Measurements from ENCODE around the gene CRAMP1. TPM values are rescaled to one million over a fixed set of nuclear protein-coding genes. Genes with fewer than 3 reads are reported as not detected.

CRAMP1 gene
- total RNA-seq, 1 donor from 2014 or later, result 24.1 TPM

DNA sequence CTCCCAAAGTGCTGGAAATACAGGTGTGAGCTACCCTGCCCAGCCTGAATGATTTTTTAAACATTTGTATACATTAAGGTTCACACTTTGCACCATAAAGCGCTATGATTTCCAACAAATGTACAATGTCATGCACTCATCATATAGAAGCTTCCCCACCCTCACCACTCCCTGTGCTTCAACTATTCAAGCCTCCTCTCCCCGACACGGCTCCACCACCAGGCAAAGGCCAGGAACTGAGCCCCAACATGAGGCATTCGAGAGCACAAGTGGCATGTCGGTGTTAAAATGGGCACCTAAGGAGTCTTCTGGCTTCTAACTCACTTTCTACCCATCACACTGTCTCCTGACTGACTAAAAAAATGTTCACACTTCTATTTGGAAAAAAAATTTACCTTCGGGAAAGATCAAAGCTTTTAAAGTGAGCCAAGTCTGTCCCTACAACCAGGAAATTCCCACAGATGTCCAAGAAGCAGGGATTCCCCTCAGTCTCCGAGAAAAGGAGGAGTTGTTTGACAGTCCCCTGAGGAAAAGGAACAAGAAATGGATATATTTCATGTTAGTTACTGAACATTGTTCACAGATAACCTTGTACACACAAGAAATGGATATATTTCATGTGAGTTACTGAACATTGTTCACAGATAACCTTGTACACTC, 41.0 kb upstream of the CRAMP1 start:
- Histone ChIP-seq H3K4me3 (no peak overlapping the region), H3K4me1 (no peaks in the 10 kb centered on the region), H3K9me3 (no peaks in the 10 kb centered on the region), H3K27me3 (ENCODE audit: low read depth) (no peaks in the 10 kb centered on the region), H3K36me3 (peaks cover 29% of the 10 kb centered on the region), H3K27ac (no peak overlapping the region)
- intact Hi-C loops (cut with DNase I), result no loop called here
- TF ChIP-seq, protein P1, sequence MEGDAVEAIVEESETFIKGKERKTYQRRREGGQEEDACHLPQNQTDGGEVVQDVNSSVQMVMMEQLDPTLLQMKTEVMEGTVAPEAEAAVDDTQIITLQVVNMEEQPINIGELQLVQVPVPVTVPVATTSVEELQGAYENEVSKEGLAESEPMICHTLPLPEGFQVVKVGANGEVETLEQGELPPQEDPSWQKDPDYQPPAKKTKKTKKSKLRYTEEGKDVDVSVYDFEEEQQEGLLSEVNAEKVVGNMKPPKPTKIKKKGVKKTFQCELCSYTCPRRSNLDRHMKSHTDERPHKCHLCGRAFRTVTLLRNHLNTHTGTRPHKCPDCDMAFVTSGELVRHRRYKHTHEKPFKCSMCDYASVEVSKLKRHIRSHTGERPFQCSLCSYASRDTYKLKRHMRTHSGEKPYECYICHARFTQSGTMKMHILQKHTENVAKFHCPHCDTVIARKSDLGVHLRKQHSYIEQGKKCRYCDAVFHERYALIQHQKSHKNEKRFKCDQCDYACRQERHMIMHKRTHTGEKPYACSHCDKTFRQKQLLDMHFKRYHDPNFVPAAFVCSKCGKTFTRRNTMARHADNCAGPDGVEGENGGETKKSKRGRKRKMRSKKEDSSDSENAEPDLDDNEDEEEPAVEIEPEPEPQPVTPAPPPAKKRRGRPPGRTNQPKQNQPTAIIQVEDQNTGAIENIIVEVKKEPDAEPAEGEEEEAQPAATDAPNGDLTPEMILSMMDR (IDR thresholded peaks at IDR 0.05), result no peak
- ATAC-seq (no peak), DNase-seq (no peak)

DNA sequence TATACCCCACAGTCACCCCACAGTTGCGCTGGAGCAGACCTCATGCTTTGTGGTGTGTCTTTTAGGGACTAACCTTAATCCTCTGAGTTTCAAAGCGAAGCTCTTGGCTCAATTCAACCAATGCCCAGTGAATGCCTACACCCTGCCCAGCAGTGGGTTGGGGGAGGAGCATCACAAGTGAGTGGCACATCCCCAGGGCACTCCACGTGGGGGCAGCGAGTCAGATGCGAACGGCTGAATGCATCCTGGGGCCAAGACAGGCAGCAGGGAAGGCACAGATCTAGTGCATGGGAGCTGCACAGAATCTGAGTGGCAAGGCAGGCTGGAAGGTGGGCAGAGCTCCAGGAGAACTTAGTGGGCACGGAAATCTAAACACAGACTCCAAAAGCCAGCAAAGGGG, 39.5 kb upstream of the CRAMP1 start:
- H3K27me3 ChIP-seq (ENCODE audit: low read depth), result no peaks in the 10 kb centered on the region
- no peak for DNase-seq
- no peak overlapping the region for H3K27ac ChIP-seq
- intact Hi-C loops (cut with DNase I), result no loop called here
- TF ChIP-seq, protein P1 (IDR thresholded peaks at IDR 0.05), result no peak
- no peaks in the 10 kb centered on the region for H3K4me1 ChIP-seq
- no peak overlapping the region for H3K4me3 ChIP-seq
- no peak for ATAC-seq
- H3K36me3 ChIP-seq, result peaks cover 30% of the 10 kb centered on the region
- no peaks in the 10 kb centered on the region for H3K9me3 ChIP-seq

DNA sequence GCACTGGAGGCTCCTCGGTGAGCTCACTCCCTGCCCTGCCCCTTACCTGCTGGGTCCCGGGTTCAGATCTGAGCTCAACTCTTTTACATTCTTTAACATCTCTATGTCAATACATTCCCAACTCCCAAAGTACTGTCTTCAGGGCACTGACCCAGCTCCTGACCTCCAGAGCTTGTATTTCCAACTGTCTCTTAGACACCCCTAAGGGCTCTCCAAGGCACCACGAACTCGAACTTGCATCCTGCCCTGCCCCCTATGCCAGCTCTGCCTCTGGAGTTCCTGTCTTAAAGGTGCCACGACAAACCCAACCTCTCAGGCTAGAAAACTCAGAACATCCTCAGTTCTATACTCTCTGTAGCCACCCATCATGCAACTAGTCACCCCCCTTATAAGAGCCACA, 38.9 kb upstream of the CRAMP1 start:
- TF ChIP-seq, protein P1 (IDR thresholded peaks at IDR 0.05), result no peak
- intact Hi-C loops (cut with DNase I), result no loop called here
- Histone ChIP-seq H3K9me3 (no peaks in the 10 kb centered on the region), H3K4me1 (no peaks in the 10 kb centered on the region), H3K36me3 (peaks cover 36% of the 10 kb centered on the region), H3K27me3 (ENCODE audit: low read depth) (no peaks in the 10 kb centered on the region), H3K27ac (no peak overlapping the region), H3K4me3 (no peak overlapping the region)
- ATAC-seq (no peak), DNase-seq (no peak)

DNA sequence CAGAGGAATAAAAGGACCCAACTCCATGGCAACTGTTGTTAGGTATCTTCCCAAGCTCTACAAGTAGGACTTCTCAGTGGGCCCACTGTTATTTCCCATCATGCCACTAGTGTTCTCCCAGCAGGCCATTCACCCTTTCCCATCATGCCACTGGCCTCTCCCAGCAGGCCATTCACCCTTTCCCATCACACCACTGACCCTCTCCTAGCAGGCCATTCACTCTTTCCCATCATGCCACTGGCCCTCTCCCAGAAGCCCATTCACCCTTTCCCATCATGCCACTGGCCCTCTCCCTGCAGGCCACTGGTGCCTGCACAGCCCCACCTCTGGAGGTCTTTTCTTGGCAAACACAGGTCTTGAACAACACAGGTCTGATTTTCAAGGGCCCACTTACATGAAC, 36.6 kb upstream of the CRAMP1 start:
- no peaks in the 10 kb centered on the region for H3K9me3 ChIP-seq

DNA sequence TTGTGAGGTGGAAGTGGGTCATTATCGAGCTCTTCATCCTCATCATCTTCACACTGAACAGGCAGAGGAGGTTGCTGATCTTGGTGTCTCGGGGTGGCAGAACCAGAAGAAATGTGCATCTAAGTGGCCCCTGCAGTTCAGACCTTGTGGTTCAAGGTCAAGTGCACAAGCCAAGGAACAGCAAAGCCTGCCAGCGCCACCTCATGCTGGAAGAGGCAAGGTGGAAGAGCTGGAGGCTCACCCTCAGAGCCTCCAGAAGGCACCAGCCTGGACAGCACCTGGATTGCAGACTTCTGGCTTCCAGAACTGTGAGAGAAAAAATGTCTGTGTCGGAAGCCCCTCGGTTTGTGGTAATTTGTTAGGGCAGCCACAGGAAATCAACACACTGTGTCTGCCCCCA, 32.9 kb upstream of the CRAMP1 start:
- Histone ChIP-seq H3K9me3 (no peaks in the 10 kb centered on the region), H3K36me3 (peaks cover 48% of the 10 kb centered on the region), H3K27me3 (ENCODE audit: low read depth) (no peaks in the 10 kb centered on the region), H3K27ac (no peak overlapping the region), H3K4me3 (no peak overlapping the region), H3K4me1 (no peaks in the 10 kb centered on the region)
- DNase-seq (no peak), ATAC-seq (no peak)
- TF ChIP-seq, protein P1 (IDR thresholded peaks at IDR 0.05), result no peak
- intact Hi-C loops (cut with DNase I), result no loop called here

More for the DNA sequence above, 36.6 kb upstream of the CRAMP1 start:
- Histone ChIP-seq H3K4me1 (no peaks in the 10 kb centered on the region), H3K4me3 (no peak overlapping the region), H3K27ac (no peak overlapping the region), H3K36me3 (peaks cover 40% of the 10 kb centered on the region), H3K27me3 (ENCODE audit: low read depth) (no peaks in the 10 kb centered on the region)
- TF ChIP-seq, protein P1 (IDR thresholded peaks at IDR 0.05), result no peak
- DNase-seq (no peak), ATAC-seq (no peak)
- intact Hi-C loops (cut with DNase I), result no loop called here
